ENCODE data around the gene THRB. TPM values are rescaled to one million over a fixed set of nuclear protein-coding genes. Genes with fewer than 3 reads are reported as not detected.

Gene THRB
- total and polyA plus RNA-seq, 10 donors: 1.00 to 26.6 (median 16.2) TPM

GRCh38 chr3:24504772-24505171 is 10.1 kb upstream of the THRB start:
- Histone ChIP-seq H3K9me3 (no peaks in the 10 kb centered on the region), H3K36me3 (no peaks in the 10 kb centered on the region), H3K27ac (no peak overlapping the region), H3K27me3 (replicated peaks in 1 of 7) (no peaks in the 10 kb centered on the region), H3K4me3 (no peak overlapping the region), H3K4me1 (peaks cover 2 to 47% (median 18%) of the 10 kb centered on the region in 6 donors)
- intact Hi-C loops (cut with DNase I; ENCODE audit: low total_unique reads): no loop called here
- no peak for DNase-seq
- TF ChIP-seq POLR2A (IDR thresholded peaks at IDR 0.05): no peak
- no peak for TF ChIP-seq POLR2AphosphoS5 (IDR thresholded peaks at IDR 0.05)
- no peak for TF ChIP-seq CTCF (IDR thresholded peaks at IDR 0.05 in 8 of 11, conservative IDR thresholded peaks at IDR 0.05 in 3 of 11)

GRCh38 chr3:24503616-24504113 is 9.0 kb upstream of the THRB start:
- Histone ChIP-seq H3K4me3 (no peak overlapping the region), H3K4me1 (peaks cover 2 to 47% (median 18%) of the 10 kb centered on the region in 6 donors), H3K27me3 (replicated peaks in 1 of 7) (no peaks in the 10 kb centered on the region), H3K9me3 (no peaks in the 10 kb centered on the region), H3K27ac (peak overlapping the region in 4 of 8 donors; percentile 54 to 70 (median 61)), H3K36me3 (no peaks in the 10 kb centered on the region)
- no peak for DNase-seq
- no peak for TF ChIP-seq POLR2AphosphoS5 (IDR thresholded peaks at IDR 0.05)
- no peak for TF ChIP-seq CTCF (IDR thresholded peaks at IDR 0.05 in 8 of 11, conservative IDR thresholded peaks at IDR 0.05 in 3 of 11)
- WGBS, 5 donors: 59 to 72% (median 66%) methylated on average over 3 of the region's 3 CpGs
- intact Hi-C loops (cut with DNase I; ENCODE audit: low total_unique reads): no loop called here

DNA sequence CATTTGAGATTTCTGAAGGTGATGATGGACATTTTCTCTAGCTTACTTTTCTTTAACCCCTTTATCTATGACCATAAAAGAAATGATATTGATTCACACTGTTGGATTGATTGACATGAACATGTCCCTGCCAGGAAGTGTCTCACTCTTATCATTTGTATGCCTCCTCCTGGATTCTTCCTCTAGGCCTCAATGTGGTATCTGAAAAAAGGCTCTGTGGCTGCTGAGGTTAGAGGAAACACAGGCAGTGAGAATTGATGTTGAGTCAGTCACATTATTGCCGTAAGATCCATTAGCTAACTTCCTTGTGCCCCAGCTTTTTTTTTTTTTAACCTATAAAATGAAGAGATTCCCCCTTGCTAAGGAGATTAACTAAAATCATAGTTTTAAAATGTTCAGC is 8.0 kb upstream of the THRB start:
- DNase-seq: no peak
- WGBS, 5 donors: 8 to 47% (median 19%) methylated on average over 1 of the region's 1 CpG
- H3K27ac ChIP-seq: peak overlapping the region in 4 of 8 donors; percentile 54 to 70 (median 61)
- intact Hi-C loops (cut with DNase I; ENCODE audit: low total_unique reads): no loop called here
- H3K4me3 ChIP-seq: no peak overlapping the region
- H3K4me1 ChIP-seq: peaks cover 0 to 39% (median 18%) of the 10 kb centered on the region in 6 donors
- no peak for TF ChIP-seq POLR2AphosphoS5 (IDR thresholded peaks at IDR 0.05)
- TF ChIP-seq POLR2A (IDR thresholded peaks at IDR 0.05): no peak
- H3K36me3 ChIP-seq: no peaks in the 10 kb centered on the region
- no peaks in the 10 kb centered on the region for H3K27me3 ChIP-seq (replicated peaks in 1 of 7)
- H3K9me3 ChIP-seq: no peaks in the 10 kb centered on the region

DNA sequence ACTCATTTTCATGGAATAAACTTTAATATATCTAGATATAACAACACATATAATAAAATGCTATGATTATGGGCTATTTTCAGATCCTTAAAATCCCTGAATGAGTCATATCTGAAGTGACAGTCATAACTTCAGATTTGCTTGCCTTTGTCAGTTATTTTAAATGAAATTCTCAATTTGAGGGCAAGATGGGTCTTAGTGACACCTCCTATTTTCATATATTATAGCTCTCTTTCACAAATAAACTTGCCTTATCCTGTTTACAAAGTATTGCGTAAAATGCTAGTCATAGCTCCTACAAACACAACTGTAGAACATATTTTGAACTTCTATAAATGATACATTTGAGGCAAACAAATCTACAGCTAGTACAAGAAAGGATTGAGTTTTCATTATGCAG is 6.2 kb upstream of the THRB start:
- Histone ChIP-seq H3K9me3 (no peaks in the 10 kb centered on the region), H3K4me1 (peaks cover 2 to 39% (median 23%) of the 10 kb centered on the region in 6 donors), H3K36me3 (no peaks in the 10 kb centered on the region), H3K27ac (no peak overlapping the region), H3K27me3 (replicated peaks in 1 of 7) (peaks cover 0 to 10% (median 0%) of the 10 kb centered on the region in 7 donors), H3K4me3 (no peak overlapping the region)
- 76 to 95% (median 85%) methylated on average over 1 of the region's 1 CpG for WGBS, 5 donors
- DNase-seq: no peak
- intact Hi-C loops (cut with DNase I; ENCODE audit: low total_unique reads): no loop called here
- TF ChIP-seq POLR2A (IDR thresholded peaks at IDR 0.05) (no peak), POLR2AphosphoS5 (IDR thresholded peaks at IDR 0.05) (no peak), CTCF (IDR thresholded peaks at IDR 0.05 in 8 of 11, conservative IDR thresholded peaks at IDR 0.05 in 3 of 11) (no peak)

- peaks cover 0 to 19% (median under 1%) of the 10 kb centered on the region in 7 donors for H3K27me3 ChIP-seq (replicated peaks in 1 of 7)
- intact Hi-C loops (cut with DNase I; ENCODE audit: low total_unique reads): no loop called here
- no peaks in the 10 kb centered on the region for H3K36me3 ChIP-seq
- no peak overlapping the region for H3K4me3 ChIP-seq
- no peak overlapping the region for H3K27ac ChIP-seq
- DNase-seq: no peak
- TF ChIP-seq POLR2AphosphoS5 (IDR thresholded peaks at IDR 0.05) (no peak), POLR2A (IDR thresholded peaks at IDR 0.05) (no peak), CTCF (IDR thresholded peaks at IDR 0.05 in 8 of 11, conservative IDR thresholded peaks at IDR 0.05 in 3 of 11) (no peak)
- H3K9me3 ChIP-seq: no peaks in the 10 kb centered on the region
- peaks cover 2 to 46% (median 27%) of the 10 kb centered on the region in 6 donors for H3K4me1 ChIP-seq
- WGBS, 5 donors: 83 to 95% (median 86%) methylated on average over 3 of the region's 3 CpGs
These were observed 5.3 kb upstream of the THRB start for GRCh38 chr3:24499991-24500390.
